ENCODE measurements around the gene EXOC1. TPM values are rescaled to one million over a fixed set of nuclear protein-coding genes. Genes with fewer than 3 reads are reported as not detected.

EXOC1 gene
- total and polyA plus RNA-seq, 9 of the 15 experiments (the other 6 are each of a cell fraction or from before 2014, with no cell fraction given), result 16.0 to 45.5 (median 26.2) TPM

DNA sequence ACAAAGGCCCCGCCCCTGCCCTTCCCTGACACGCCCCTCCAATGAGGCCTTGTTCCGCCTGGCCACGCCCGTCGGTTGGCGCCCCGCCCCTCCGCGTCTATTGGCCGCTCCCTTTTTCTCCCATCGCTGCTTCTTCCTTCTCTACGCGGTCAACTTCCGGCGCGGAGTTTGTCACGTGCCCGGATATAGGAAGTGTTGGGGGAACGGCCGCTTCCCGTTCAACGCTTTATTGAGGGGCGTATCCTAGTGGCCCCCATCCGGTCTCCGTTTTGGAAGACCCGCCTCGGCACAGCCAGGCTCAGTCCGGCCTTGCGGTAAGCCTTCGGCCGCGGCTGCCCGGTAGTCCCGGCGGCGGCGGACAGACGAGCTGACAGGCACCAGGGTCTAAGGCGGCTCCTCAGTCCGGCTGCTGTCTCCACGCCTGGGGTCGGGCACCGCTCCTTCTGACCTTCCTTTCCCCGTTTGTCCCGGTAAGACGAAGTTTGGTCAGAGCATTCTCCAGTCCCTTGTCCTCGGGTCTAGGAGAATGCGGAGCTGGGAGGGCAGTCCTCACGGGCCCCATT lies at the start of gene EXOC1 (continued):
- TF ChIP-seq TGIF2 (CRISPR knock-in tag; IDR thresholded peaks at IDR 0.05), result no peak
- TF ChIP-seq, protein P1, sequence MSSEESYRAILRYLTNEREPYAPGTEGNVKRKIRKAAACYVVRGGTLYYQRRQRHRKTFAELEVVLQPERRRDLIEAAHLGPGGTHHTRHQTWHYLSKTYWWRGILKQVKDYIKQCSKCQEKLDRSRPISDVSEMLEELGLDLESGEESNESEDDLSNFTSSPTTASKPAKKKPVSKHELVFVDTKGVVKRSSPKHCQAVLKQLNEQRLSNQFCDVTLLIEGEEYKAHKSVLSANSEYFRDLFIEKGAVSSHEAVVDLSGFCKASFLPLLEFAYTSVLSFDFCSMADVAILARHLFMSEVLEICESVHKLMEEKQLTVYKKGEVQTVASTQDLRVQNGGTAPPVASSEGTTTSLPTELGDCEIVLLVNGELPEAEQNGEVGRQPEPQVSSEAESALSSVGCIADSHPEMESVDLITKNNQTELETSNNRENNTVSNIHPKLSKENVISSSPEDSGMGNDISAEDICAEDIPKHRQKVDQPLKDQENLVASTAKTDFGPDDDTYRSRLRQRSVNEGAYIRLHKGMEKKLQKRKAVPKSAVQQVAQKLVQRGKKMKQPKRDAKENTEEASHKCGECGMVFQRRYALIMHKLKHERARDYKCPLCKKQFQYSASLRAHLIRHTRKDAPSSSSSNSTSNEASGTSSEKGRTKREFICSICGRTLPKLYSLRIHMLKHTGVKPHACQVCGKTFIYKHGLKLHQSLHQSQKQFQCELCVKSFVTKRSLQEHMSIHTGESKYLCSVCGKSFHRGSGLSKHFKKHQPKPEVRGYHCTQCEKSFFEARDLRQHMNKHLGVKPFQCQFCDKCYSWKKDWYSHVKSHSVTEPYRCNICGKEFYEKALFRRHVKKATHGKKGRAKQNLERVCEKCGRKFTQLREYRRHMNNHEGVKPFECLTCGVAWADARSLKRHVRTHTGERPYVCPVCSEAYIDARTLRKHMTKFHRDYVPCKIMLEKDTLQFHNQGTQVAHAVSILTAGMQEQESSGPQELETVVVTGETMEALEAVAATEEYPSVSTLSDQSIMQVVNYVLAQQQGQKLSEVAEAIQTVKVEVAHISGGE (CRISPR knock-in tag; IDR thresholded peaks at IDR 0.05), result peak in 1 of 3 experiments; percentile 82; a peak in 2 of 6 replicates
- TF ChIP-seq POU5F1 (IDR thresholded peaks at IDR 0.05; ENCODE audit: borderline replicate concordance, low read depth, low read length, partially characterized antibody), result peak; percentile 62
- TF ChIP-seq RCOR1 (IDR thresholded peaks at IDR 0.05; ENCODE audit: borderline replicate concordance in 1 of 2, low read depth in 2 of 2, low read length in 2 of 2), result peak in 1 of 2 experiments; percentile 51; a peak in 1 of 4 replicates
- TF ChIP-seq MAFF (IDR thresholded peaks at IDR 0.05; ENCODE audit: low read length), result no peak
- no peak for TF ChIP-seq U2AF1 (optimal IDR thresholded peaks at IDR 0.05; ENCODE audit: low read depth, low read length)
- TF ChIP-seq ZNF76 (CRISPR knock-in tag; IDR thresholded peaks at IDR 0.05; ENCODE audit: borderline replicate concordance), result no peak
- no peak for TF ChIP-seq FOSL1 (tag; conservative IDR thresholded peaks at IDR 0.05)
- TF ChIP-seq, protein P2, sequence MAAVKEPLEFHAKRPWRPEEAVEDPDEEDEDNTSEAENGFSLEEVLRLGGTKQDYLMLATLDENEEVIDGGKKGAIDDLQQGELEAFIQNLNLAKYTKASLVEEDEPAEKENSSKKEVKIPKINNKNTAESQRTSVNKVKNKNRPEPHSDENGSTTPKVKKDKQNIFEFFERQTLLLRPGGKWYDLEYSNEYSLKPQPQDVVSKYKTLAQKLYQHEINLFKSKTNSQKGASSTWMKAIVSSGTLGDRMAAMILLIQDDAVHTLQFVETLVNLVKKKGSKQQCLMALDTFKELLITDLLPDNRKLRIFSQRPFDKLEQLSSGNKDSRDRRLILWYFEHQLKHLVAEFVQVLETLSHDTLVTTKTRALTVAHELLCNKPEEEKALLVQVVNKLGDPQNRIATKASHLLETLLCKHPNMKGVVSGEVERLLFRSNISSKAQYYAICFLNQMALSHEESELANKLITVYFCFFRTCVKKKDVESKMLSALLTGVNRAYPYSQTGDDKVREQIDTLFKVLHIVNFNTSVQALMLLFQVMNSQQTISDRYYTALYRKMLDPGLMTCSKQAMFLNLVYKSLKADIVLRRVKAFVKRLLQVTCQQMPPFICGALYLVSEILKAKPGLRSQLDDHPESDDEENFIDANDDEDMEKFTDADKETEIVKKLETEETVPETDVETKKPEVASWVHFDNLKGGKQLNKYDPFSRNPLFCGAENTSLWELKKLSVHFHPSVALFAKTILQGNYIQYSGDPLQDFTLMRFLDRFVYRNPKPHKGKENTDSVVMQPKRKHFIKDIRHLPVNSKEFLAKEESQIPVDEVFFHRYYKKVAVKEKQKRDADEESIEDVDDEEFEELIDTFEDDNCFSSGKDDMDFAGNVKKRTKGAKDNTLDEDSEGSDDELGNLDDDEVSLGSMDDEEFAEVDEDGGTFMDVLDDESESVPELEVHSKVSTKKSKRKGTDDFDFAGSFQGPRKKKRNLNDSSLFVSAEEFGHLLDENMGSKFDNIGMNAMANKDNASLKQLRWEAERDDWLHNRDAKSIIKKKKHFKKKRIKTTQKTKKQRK (IDR thresholded peaks at IDR 0.05; ENCODE audit: borderline replicate concordance, low read depth, low read length), result no peak
- TF ChIP-seq BRD4 (IDR thresholded peaks at IDR 0.05), result no peak

All from K562 (cell line).